ENCODE results near the gene NME9. TPM values are rescaled to one million over a fixed set of nuclear protein-coding genes. Genes with fewer than 3 reads are reported as not detected.

Gene NME9
- total RNA-seq, 1 experiment from 2014 or later, result not detected

GRCh38 chr3:138376663-138377062, 47.0 kb upstream of the NME9 start (continued):
- TF ChIP-seq ZBTB43 (CRISPR knock-in tag; IDR thresholded peaks at IDR 0.05) (no peak), ZNF423 (CRISPR knock-in tag; IDR thresholded peaks at IDR 0.05) (no peak)

- Mint-ChIP-seq H3K4me1 (peaks cover 6% of the 10 kb centered on the region; the same call in 1 of the 2 replicates), H3K27me3 (ENCODE audit: low read depth) (no peaks in the 10 kb centered on the region), H3K9me3 (peaks cover 5% of the 10 kb centered on the region), H3K27ac (no peak overlapping the region), H3K36me3 (peaks cover 9% of the 10 kb centered on the region), H3K4me3 (no peak overlapping the region)
- POLR2A ChIA-PET, result no interaction called here
- ATAC-seq (no peak), DNase-seq (ENCODE audit: low spot score) (no peak)
- CTCF ChIA-PET, result no interaction called here
- TF ChIP-seq NR2C2 (CRISPR knock-in tag; IDR thresholded peaks at IDR 0.05), result no peak
- TF ChIP-seq, protein P1, sequence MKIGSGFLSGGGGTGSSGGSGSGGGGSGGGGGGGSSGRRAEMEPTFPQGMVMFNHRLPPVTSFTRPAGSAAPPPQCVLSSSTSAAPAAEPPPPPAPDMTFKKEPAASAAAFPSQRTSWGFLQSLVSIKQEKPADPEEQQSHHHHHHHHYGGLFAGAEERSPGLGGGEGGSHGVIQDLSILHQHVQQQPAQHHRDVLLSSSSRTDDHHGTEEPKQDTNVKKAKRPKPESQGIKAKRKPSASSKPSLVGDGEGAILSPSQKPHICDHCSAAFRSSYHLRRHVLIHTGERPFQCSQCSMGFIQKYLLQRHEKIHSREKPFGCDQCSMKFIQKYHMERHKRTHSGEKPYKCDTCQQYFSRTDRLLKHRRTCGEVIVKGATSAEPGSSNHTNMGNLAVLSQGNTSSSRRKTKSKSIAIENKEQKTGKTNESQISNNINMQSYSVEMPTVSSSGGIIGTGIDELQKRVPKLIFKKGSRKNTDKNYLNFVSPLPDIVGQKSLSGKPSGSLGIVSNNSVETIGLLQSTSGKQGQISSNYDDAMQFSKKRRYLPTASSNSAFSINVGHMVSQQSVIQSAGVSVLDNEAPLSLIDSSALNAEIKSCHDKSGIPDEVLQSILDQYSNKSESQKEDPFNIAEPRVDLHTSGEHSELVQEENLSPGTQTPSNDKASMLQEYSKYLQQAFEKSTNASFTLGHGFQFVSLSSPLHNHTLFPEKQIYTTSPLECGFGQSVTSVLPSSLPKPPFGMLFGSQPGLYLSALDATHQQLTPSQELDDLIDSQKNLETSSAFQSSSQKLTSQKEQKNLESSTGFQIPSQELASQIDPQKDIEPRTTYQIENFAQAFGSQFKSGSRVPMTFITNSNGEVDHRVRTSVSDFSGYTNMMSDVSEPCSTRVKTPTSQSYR (CRISPR knock-in tag; IDR thresholded peaks at IDR 0.05), result no peak
- TF ChIP-seq E2F5 (CRISPR knock-in tag; IDR thresholded peaks at IDR 0.05), result no peak
- TF ChIP-seq, protein P2, sequence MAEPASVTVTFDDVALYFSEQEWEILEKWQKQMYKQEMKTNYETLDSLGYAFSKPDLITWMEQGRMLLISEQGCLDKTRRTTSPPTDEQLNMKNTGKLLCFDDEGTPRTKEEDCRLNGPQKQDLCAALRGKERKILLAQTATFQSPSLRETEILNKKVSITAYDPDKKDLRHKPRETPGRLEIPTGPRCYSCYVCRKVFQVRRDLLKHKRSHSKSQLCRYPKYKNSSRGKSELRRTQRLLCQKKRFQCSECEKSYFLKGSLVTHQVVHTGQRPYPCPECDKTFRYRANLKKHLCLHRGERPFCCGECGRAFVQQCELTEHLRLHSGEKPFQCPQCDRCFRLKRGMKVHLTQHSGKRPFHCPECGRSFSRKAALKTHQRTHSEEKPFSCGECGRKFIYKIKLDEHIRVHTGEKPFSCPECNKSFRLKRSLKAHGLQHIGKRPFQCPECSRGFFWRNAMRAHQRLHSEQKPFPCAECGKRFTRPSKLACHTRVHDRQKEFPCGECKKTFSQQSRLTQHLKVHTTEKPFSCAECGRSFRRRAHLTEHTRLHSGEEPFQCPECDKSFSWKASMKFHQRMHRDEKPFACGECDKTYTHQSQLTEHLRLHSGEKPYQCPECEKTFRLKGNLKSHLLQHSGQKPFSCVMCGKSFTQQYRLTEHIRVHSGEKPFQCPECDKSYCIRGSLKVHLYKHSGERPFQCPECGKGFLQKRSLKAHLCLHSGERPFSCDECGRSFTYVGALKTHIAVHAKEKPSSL (CRISPR knock-in tag; conservative IDR thresholded peaks at IDR 0.05), result no peak
- TF ChIP-seq ATF1 (CRISPR knock-in tag; IDR thresholded peaks at IDR 0.05), result no peak
- TF ChIP-seq, protein P3, sequence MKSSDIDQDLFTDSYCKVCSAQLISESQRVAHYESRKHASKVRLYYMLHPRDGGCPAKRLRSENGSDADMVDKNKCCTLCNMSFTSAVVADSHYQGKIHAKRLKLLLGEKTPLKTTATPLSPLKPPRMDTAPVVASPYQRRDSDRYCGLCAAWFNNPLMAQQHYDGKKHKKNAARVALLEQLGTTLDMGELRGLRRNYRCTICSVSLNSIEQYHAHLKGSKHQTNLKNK (CRISPR knock-in tag; IDR thresholded peaks at IDR 0.05), result no peak
Observed at GRCh38 chr3:138375447-138375846, 45.8 kb upstream of the NME9 start.

GRCh38 chr3:138374573-138375134, 45.0 kb upstream of the NME9 start:
- ChIA-PET POLR2A (no interaction called here), CTCF (no interaction called here)
- H3K9me3 Mint-ChIP-seq, result peaks cover 5% of the 10 kb centered on the region
- H3K27ac Mint-ChIP-seq, result no peak overlapping the region
- no peak for DNase-seq (ENCODE audit: low spot score)
- no peak for ATAC-seq
- peaks cover 6% of the 10 kb centered on the region; the same call in 1 of the 2 replicates for H3K4me1 Mint-ChIP-seq
- peaks cover 9% of the 10 kb centered on the region for H3K36me3 Mint-ChIP-seq
- H3K27me3 Mint-ChIP-seq (ENCODE audit: low read depth), result no peaks in the 10 kb centered on the region
- no peak overlapping the region for H3K4me3 Mint-ChIP-seq
- TF ChIP-seq, protein P4, sequence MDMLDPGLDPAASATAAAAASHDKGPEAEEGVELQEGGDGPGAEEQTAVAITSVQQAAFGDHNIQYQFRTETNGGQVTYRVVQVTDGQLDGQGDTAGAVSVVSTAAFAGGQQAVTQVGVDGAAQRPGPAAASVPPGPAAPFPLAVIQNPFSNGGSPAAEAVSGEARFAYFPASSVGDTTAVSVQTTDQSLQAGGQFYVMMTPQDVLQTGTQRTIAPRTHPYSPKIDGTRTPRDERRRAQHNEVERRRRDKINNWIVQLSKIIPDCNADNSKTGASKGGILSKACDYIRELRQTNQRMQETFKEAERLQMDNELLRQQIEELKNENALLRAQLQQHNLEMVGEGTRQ (CRISPR knock-in tag; IDR thresholded peaks at IDR 0.05), result no peak
- TF ChIP-seq FOXJ3 (CRISPR knock-in tag; IDR thresholded peaks at IDR 0.05; ENCODE audit: borderline replicate concordance) (no peak), NR1H2 (CRISPR knock-in tag; IDR thresholded peaks at IDR 0.05) (no peak), MLX (CRISPR knock-in tag; IDR thresholded peaks at IDR 0.05) (no peak), ATF3 (CRISPR knock-in tag; conservative IDR thresholded peaks at IDR 0.05) (no peak), ARID4B (CRISPR knock-in tag; IDR thresholded peaks at IDR 0.05; ENCODE audit: borderline replicate concordance) (no peak), NR3C1 (CRISPR knock-in tag; conservative IDR thresholded peaks at IDR 0.05; ENCODE audit: low read depth) (no peak)
- TF ChIP-seq, protein P5, sequence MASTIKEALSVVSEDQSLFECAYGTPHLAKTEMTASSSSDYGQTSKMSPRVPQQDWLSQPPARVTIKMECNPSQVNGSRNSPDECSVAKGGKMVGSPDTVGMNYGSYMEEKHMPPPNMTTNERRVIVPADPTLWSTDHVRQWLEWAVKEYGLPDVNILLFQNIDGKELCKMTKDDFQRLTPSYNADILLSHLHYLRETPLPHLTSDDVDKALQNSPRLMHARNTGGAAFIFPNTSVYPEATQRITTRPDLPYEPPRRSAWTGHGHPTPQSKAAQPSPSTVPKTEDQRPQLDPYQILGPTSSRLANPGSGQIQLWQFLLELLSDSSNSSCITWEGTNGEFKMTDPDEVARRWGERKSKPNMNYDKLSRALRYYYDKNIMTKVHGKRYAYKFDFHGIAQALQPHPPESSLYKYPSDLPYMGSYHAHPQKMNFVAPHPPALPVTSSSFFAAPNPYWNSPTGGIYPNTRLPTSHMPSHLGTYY (CRISPR knock-in tag; IDR thresholded peaks at IDR 0.05), result no peak
